OCI-LY3 (cell line): Measurements from ENCODE around the gene PACS2.

ENCODE experiments used
- H2AFZ ChIP-seq: fragments of 200-600, 300-600 bp; shearing (Covaris generic); 2 replicates; pipeline ENCODE4 v1.6.0; 2014; ENCODE audit warnings: antibody characterized with exemption, low read depth, low read length
- H3K27ac ChIP-seq: fragments of 200-600, 300-600 bp; sonication (generic); 2 replicates; pipeline ENCODE4 v1.5.1; 2014; ENCODE audit warnings: mild to moderate bottlenecking, low read length, moderate library complexity, mixed read lengths
- H3K27me3 ChIP-seq: fragments of 200-600, 300-600 bp; sonication (generic); 2 replicates; pipeline ENCODE4 v1.6.1; 2014; ENCODE audit warnings: low read depth, low read length, mixed read lengths
- H3K36me3 ChIP-seq: fragments of 200-600, 300-600 bp; sonication (generic); replicated peaks from 2 replicates; pipeline ENCODE3; 2014; ENCODE audit warnings: low read depth, low read length, mixed read lengths
- H3K4me1 ChIP-seq: fragments of 300-600, 200-600 bp; sonication (generic); 2 replicates; pipeline ENCODE4 v1.6.1; 2014; ENCODE audit warnings: low read length, mixed read lengths
- H3K4me2 ChIP-seq: fragments of 200-600, 300-600 bp; sonication (generic); 2 replicates; pipeline ENCODE4 v1.6.1; 2014; ENCODE audit warnings: low read length, mixed read lengths
- H3K4me3 ChIP-seq: fragments of 300-600, 200-600 bp; sonication (generic); 2 replicates; pipeline ENCODE4 v1.5.1; 2014; ENCODE audit warnings: antibody characterized with exemption, mild to moderate bottlenecking, low read length, moderate library complexity
- H3K79me2 ChIP-seq: fragments of 300-600, 200-600 bp; shearing (Covaris generic); 2 replicates; pipeline ENCODE4 v1.6.1; 2014; ENCODE audit warnings: mild to moderate bottlenecking, low read length, mixed read lengths
- H3K9ac ChIP-seq: fragments of 300-600, 200-600 bp; shearing (Covaris generic); 2 replicates; pipeline ENCODE4 v1.6.0; 2014; ENCODE audit warnings: mild to moderate bottlenecking, low read length, moderate library complexity
- H3K9me3 ChIP-seq: fragments of 200-600, 300-600 bp; shearing (Covaris generic); 2 replicates; pipeline ENCODE4 v1.6.1; 2014; ENCODE audit warnings: low read length, mixed read lengths; ENCODE audit not compliant: insufficient read depth
- H4K20me1 ChIP-seq: fragments of 200-600, 300-600 bp; sonication (generic); 2 replicates; pipeline ENCODE4 v1.6.1; 2016; ENCODE audit warnings: low read length, mixed read lengths; ENCODE audit not compliant: insufficient read depth
- CTCF ChIP-seq: fragments of 200-600, 300-600 bp; sonication (generic); IDR thresholded peaks from 2 replicates; pipeline ENCODE4 v1.5.1; 2014; ENCODE audit warnings: antibody characterized with exemption, low read length, low read depth
- EZH2phosphoT487 ChIP-seq: fragments of 200-600 bp; shearing (Covaris generic); IDR thresholded peaks from 2 replicates; pipeline ENCODE4 v1.6.1; 2018; ENCODE audit warnings: antibody characterized with exemption, mixed run types, low read depth

The PACS2 gene

GRCh38 chr14:105307052-105307727 is 7.4 kb upstream of the PACS2 start:
- Histone ChIP-seq H3K9me3 (no peaks in the 10 kb centered on the region), H3K36me3 (no peaks in the 10 kb centered on the region), H3K4me3 (no peak overlapping the region), H4K20me1 (no peaks in the 10 kb centered on the region), H3K27ac (no peak overlapping the region), H2AFZ (no peak overlapping the region), H3K4me2 (no peak overlapping the region), H3K79me2 (no peaks in the 10 kb centered on the region), H3K27me3 (no peaks in the 10 kb centered on the region), H3K9ac (no peak overlapping the region), H3K4me1 (peaks cover 4% of the 10 kb centered on the region; the same call in 1 of the 2 replicates)
- TF ChIP-seq CTCF (no peak), EZH2phosphoT487 (no peak)

GRCh38 chr14:105309371-105309770 is 5.2 kb upstream of the PACS2 start:
- Histone ChIP-seq H3K9me3 (no peaks in the 10 kb centered on the region), H3K79me2 (no peaks in the 10 kb centered on the region), H3K4me2 (no peak overlapping the region), H4K20me1 (no peaks in the 10 kb centered on the region), H3K4me3 (no peak overlapping the region), H2AFZ (no peak overlapping the region), H3K36me3 (no peaks in the 10 kb centered on the region), H3K9ac (no peak overlapping the region), H3K4me1 (peaks cover 11% of the 10 kb centered on the region), H3K27ac (no peak overlapping the region), H3K27me3 (no peaks in the 10 kb centered on the region)
- TF ChIP-seq CTCF (no peak), EZH2phosphoT487 (no peak)

GRCh38 chr14:105311838-105312237 is 2.7 kb upstream of the PACS2 start:
- no peak for TF ChIP-seq CTCF
- no peak for TF ChIP-seq EZH2phosphoT487
- Histone ChIP-seq H3K27ac (no peak overlapping the region), H4K20me1 (no peaks in the 10 kb centered on the region), H3K4me1 (peaks cover 19% of the 10 kb centered on the region), H3K4me2 (no peak overlapping the region), H3K9me3 (no peaks in the 10 kb centered on the region), H3K27me3 (no peaks in the 10 kb centered on the region), H3K36me3 (no peaks in the 10 kb centered on the region), H3K79me2 (peaks cover 17% of the 10 kb centered on the region), H3K4me3 (no peak overlapping the region), H2AFZ (no peak overlapping the region), H3K9ac (no peak overlapping the region)

GRCh38 chr14:105312973-105313372 is 1.6 kb upstream of the PACS2 start:
- TF ChIP-seq EZH2phosphoT487 (no peak), CTCF (no peak)
- no peak overlapping the region for H3K27ac ChIP-seq
- H2AFZ ChIP-seq, result no peak overlapping the region
- no peaks in the 10 kb centered on the region for H3K36me3 ChIP-seq
- H3K4me3 ChIP-seq, result no peak overlapping the region
- H3K4me1 ChIP-seq, result peaks cover 29% of the 10 kb centered on the region
- peak overlapping the region; percentile 68; the same call in 1 of the 2 replicates for H3K9ac ChIP-seq
- H3K79me2 ChIP-seq, result peaks cover 22% of the 10 kb centered on the region
- H3K9me3 ChIP-seq, result no peaks in the 10 kb centered on the region
- no peaks in the 10 kb centered on the region for H4K20me1 ChIP-seq
- no peaks in the 10 kb centered on the region for H3K27me3 ChIP-seq
- 0 out of 2 replicates have a peak overlapping the region, but pooled peaks have one; percentile 96 for H3K4me2 ChIP-seq
